ENCODE measurements around the gene FGF1.

- TF ChIP-seq CTCF (IDR thresholded peaks at IDR 0.05; ENCODE audit: low read length) (no peak), EZH2 (IDR thresholded peaks at IDR 0.05; ENCODE audit: borderline replicate concordance, low read length) (no peak)
These were observed 37.0 kb upstream of the FGF1 start for GRCh38 chr5:142722896-142723295.
